Liver (tissue), 9 donors: ENCODE measurements around the gene B9D1. TPM values are rescaled to one million over a fixed set of nuclear protein-coding genes. Genes with fewer than 3 reads are reported as not detected.

Source experiments
- DNase-seq: peaks from one replicate; pipeline ENCODE4 v3.0.0-alpha.2; 2017; ENCODE audit warnings: low spot score
- H3K27ac ChIP-seq, 2 donors: one replicate each; pipeline ENCODE4 v1.7.0; 2013; ENCODE audit warnings: inconsistent platforms in 2 of 2, low read length in 2 of 2, control low read depth in 1 of 2, low read depth in 1 of 2, mild to moderate bottlenecking in 1 of 2
- H3K27me3 ChIP-seq, 4 donors: one replicate each; pipeline versions ENCODE4 v1.6.1 to v1.7.0; 2013; ENCODE audit warnings: low read length in 3 of 4, inconsistent platforms in 1 of 4, mild to moderate bottlenecking in 1 of 4, moderate library complexity in 1 of 4; ENCODE audit not compliant: control insufficient read depth in 4 of 4, insufficient read depth in 4 of 4
- H3K36me3 ChIP-seq, 4 donors: one replicate each; pipeline versions ENCODE4 v1.6.1 to v1.7.0; 2013; ENCODE audit warnings: low read length in 3 of 4, mild to moderate bottlenecking in 3 of 4, low read depth in 1 of 4, moderate library complexity in 1 of 4; ENCODE audit not compliant: control insufficient read depth in 4 of 4, insufficient read depth in 3 of 4
- H3K4me1 ChIP-seq, 4 donors: one replicate each; pipeline versions ENCODE4 v1.6.1 to v1.7.0; 2013; ENCODE audit warnings: low read length in 3 of 4, mild to moderate bottlenecking in 3 of 4, moderate library complexity in 1 of 4; ENCODE audit not compliant: control insufficient read depth in 4 of 4, insufficient read depth in 4 of 4
- H3K4me3 ChIP-seq, 3 donors: one replicate each; pipeline versions ENCODE4 v1.6.1 to v1.7.0; 2013; ENCODE audit warnings: low read length in 3 of 3, control low read depth in 1 of 3, low read depth in 1 of 3, mild to moderate bottlenecking in 1 of 3
- H3K9ac ChIP-seq, 2 donors: one replicate each; pipeline ENCODE4 v1.7.0; 2013; ENCODE audit warnings: low read length in 2 of 2, mild to moderate bottlenecking in 2 of 2, moderate library complexity in 2 of 2, control low read depth in 1 of 2, low read depth in 1 of 2
- H3K9me3 ChIP-seq, 4 donors: one replicate each; pipeline versions ENCODE4 v1.6.1 to v1.7.0; 2013; ENCODE audit warnings: low read length in 3 of 4; ENCODE audit not compliant: control insufficient read depth in 4 of 4
- ATF3 ChIP-seq: IDR thresholded peaks from 2 replicates; pipeline ENCODE4 v1.6.1; 2016; ENCODE audit warnings: antibody characterized with exemption
- CTCF ChIP-seq: fragments of 150-350 bp; IDR thresholded peaks from 2 replicates; pipeline ENCODE4 v1.5.1; 2017; ENCODE audit warnings: improper control_type of control experiment, low read depth, low read length; ENCODE audit not compliant: missing input control
- FOXA1 ChIP-seq: IDR thresholded peaks from 2 replicates; pipeline ENCODE4 v1.6.1; 2016; ENCODE audit warnings: antibody characterized with exemption
- GABPA ChIP-seq, 2 donors: IDR thresholded peaks in 1 of 2; conservative IDR thresholded peaks in 1 of 2; 2 replicates each; pipeline ENCODE4 v1.6.1; 2016; ENCODE audit warnings: antibody characterized with exemption in 2 of 2, mild to moderate bottlenecking in 1 of 2, moderate library complexity in 1 of 2
- HNF4A ChIP-seq, 2 donors: conservative IDR thresholded peaks; 2 replicates each; pipeline ENCODE4 v1.6.1; 2016; ENCODE audit warnings: antibody characterized with exemption in 2 of 2, mild to moderate bottlenecking in 2 of 2
- HNF4G ChIP-seq: IDR thresholded peaks from 2 replicates; pipeline ENCODE4 v1.6.1; 2016; ENCODE audit warnings: antibody characterized with exemption
- JUND ChIP-seq, 2 donors: IDR thresholded peaks; 2 replicates each; pipeline ENCODE4 v1.6.1; 2016; ENCODE audit warnings: antibody characterized with exemption in 2 of 2
- NR2F2 ChIP-seq: IDR thresholded peaks from 2 replicates; pipeline ENCODE4 v1.6.1; 2016; ENCODE audit warnings: antibody characterized with exemption
- RAD21 ChIP-seq, 2 donors: IDR thresholded peaks; 2 replicates each; pipeline ENCODE4 v1.6.1; 2016; ENCODE audit warnings: antibody characterized with exemption in 2 of 2, mild to moderate bottlenecking in 2 of 2
- REST ChIP-seq: IDR thresholded peaks from 2 replicates; pipeline ENCODE4 v1.6.1; 2016; ENCODE audit warnings: antibody characterized with exemption, mild to moderate bottlenecking
- RXRA ChIP-seq, 2 donors: IDR thresholded peaks; 2 replicates each; pipeline ENCODE4 v1.6.1; 2017 to 2018; ENCODE audit warnings: antibody characterized with exemption in 2 of 2, mild to moderate bottlenecking in 1 of 2
- SP1 ChIP-seq: IDR thresholded peaks from 2 replicates; pipeline ENCODE4 v1.6.1; 2018; ENCODE audit warnings: antibody characterized with exemption, mild to moderate bottlenecking
- TAF1 ChIP-seq: conservative IDR thresholded peaks from 2 replicates; pipeline ENCODE4 v1.6.1; 2016; ENCODE audit warnings: antibody characterized with exemption, mild to moderate bottlenecking
- YY1 ChIP-seq: IDR thresholded peaks from 2 replicates; pipeline ENCODE4 v1.6.1; 2016; ENCODE audit warnings: antibody characterized with exemption, mild to moderate bottlenecking
- ZBTB33 ChIP-seq: IDR thresholded peaks from 2 replicates; pipeline ENCODE4 v1.6.1; 2016; ENCODE audit warnings: antibody characterized with exemption
- WGBS: extraction: QIAGEN DNeasy Blood & Tissue Kit; methylation state at CpG from one replicate; pipeline ENCODE4 v1.1.7; 2013; 5-methylcytosine and 5-hydroxymethylcytosine counted together
- polyA plus RNA-seq, 2 donors: library from polyadenylated mRNA; stranded (reverse) in 1 of 2; unstranded in 1 of 2; fragments of 200-250 nt in 1 of 2; fragments of >200 nt in 1 of 2; fragmentation: Nextera tagmentation in 1 of 2; extraction: Ambion mirVana in 1 of 2; gene quantifications; one replicate each; pipeline versions ENCODE4 v1.2.1 to v1.2.3, GENCODE V29; 2013 to 2015
- total RNA-seq, 2 donors: library from RNA; depleted of rRNA; stranded (reverse); fragments of >200 nt; gene quantifications; one replicate each; pipeline ENCODE4 v1.2.3, GENCODE V29; 2014
- TF ChIP-seq, protein P1 (sequence below): IDR thresholded peaks from 2 replicates; pipeline ENCODE4 v1.6.1; 2016; ENCODE audit warnings: antibody characterized with exemption
- donor health status: healthy.
- donor health status: healthy.
- donor health status: healthy.
- donor health status: healthy.
- donor health status: healthy.

Gene B9D1
- total and polyA plus RNA-seq, 4 donors, result 8.4 to 22.0 (median 10.8) TPM

DNA sequence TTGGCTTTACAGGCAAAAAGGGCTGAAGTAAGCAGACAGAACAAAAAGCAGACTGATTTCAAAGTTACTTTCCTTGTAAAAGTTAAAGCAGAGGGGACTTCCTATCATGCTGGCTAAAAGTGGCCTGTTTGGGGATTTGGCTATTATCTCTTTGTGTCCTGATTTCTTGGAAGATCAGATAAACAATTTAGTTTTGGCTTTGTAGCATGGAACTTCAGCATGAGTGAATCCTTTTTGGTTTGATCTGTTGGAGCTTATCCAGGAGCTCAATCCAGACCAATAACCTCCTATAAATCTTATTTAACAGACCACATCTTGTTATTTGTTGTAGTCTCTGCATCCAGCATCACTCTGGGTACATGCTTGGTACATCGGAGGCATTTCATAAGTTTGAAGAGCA is 39.6 kb upstream of the B9D1 start (continued):
- TF ChIP-seq ATF3 (no peak), REST (no peak)

DNA sequence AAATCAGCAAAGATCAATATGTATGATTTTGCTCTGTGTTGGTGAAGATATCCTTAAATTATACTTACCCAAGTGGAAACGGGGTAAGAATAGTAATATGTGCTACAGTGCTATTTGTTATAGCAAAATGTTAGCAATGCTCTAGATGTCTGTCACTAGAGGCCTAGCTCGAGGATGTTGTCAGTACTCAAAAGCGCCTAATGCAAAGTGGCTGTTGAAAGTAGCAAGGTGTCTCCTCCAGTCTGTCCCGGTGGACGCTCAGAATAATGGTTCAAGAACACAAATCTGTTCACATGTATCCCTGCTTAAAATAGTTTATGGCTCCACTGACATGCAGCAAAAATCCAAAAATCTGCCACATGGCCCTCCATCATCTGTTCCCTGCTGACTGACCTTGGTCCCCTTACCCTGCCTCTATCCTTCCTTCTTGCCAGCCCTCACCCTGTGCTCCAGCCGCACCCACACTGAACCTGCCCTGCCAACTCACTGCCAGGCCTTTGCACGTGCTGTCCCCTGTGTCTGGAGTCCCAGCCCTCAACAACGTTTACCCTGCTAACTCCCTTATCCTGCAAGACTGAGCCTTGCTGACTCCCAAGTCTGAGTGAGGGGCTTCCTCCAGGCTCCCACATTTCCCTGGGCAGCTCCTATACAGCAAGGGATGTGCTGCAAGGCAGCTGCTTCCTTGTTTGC is 38.9 kb upstream of the B9D1 start:
- H3K9ac ChIP-seq, result no peak overlapping the region
- no peaks in the 10 kb centered on the region for H3K9me3 ChIP-seq
- 89% methylated on average over 8 of the region's 8 CpGs for WGBS
- H3K27me3 ChIP-seq, result no peaks in the 10 kb centered on the region
- no peak overlapping the region for H3K4me3 ChIP-seq
- TF ChIP-seq GABPA (IDR thresholded peaks at IDR 0.05 in 1 of 2, conservative IDR thresholded peaks at IDR 0.05 in 1 of 2) (no peak), ZBTB33 (no peak), JUND (IDR thresholded peaks at IDR 0.05) (no peak), HNF4A (conservative IDR thresholded peaks at IDR 0.05) (no peak), HNF4G (no peak), RAD21 (IDR thresholded peaks at IDR 0.05) (no peak), YY1 (no peak), NR2F2 (no peak), SP1 (no peak), CTCF (no peak), TAF1 (no peak), FOXA1 (no peak), RXRA (IDR thresholded peaks at IDR 0.05) (no peak)
- TF ChIP-seq, protein P1, sequence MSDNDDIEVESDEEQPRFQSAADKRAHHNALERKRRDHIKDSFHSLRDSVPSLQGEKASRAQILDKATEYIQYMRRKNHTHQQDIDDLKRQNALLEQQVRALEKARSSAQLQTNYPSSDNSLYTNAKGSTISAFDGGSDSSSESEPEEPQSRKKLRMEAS, result no peak
- H3K36me3 ChIP-seq, result no peaks in the 10 kb centered on the region
- H3K27ac ChIP-seq, result no peak overlapping the region
- no peaks in the 10 kb centered on the region for H3K4me1 ChIP-seq
- no peak for DNase-seq
